Activated CD8-positive, alpha-beta T cell treated with anti-CD3 and anti-CD28 coated beads for 36 hours (primary cell): ENCODE data around the gene MCCC1. TPM values are rescaled to one million over a fixed set of nuclear protein-coding genes. Genes with fewer than 3 reads are reported as not detected.

ENCODE experiments used
- ATAC-seq: fragments of 200-7000 bp; cut with Tn5 transposase; one replicate; pipeline ENCODE4 v1.10.0; 2021; ENCODE audit warnings: mild to moderate bottlenecking, moderate library complexity
- CTCF ChIA-PET: fragments of 350-600 bp; sonication (Branson Sonifier 250); formaldehyde crosslinking; loops from one replicate; lab custom pipeline; 2021; ENCODE audit warnings: antibody characterized with exemption; lab: Charles Lee
- POLR2A ChIA-PET: fragments of 350-600 bp; sonication (Branson Sonifier 250); formaldehyde crosslinking; loops from one replicate; lab custom pipeline; 2021; ENCODE audit warnings: antibody characterized with exemption; lab: Charles Lee
- DNase-seq: peaks from one replicate; pipeline ENCODE4 v3.0.0-alpha.2; 2020
- H3K27ac Mint-ChIP-seq: one replicate; pipeline ENCODE4 v1.8.0; 2021; ENCODE audit warnings: mild to moderate bottlenecking, mixed read lengths
- H3K27me3 Mint-ChIP-seq: one replicate; pipeline ENCODE4 v1.8.0; 2021; ENCODE audit warnings: mixed read lengths
- H3K36me3 Mint-ChIP-seq: one replicate; pipeline ENCODE4 v1.8.0; 2021; ENCODE audit warnings: low read depth, mixed read lengths
- H3K4me1 Mint-ChIP-seq: one replicate; pipeline ENCODE4 v1.8.0; 2021; ENCODE audit warnings: low read depth, mixed read lengths
- H3K4me3 Mint-ChIP-seq: one replicate; pipeline ENCODE4 v1.8.0; 2021; ENCODE audit warnings: mild to moderate bottlenecking, moderate library complexity, mixed read lengths
- H3K9me3 Mint-ChIP-seq: one replicate; pipeline ENCODE4 v1.8.0; 2021; ENCODE audit warnings: mixed read lengths
- CTCF ChIP-seq: fragments of 200-600 bp; IDR thresholded peaks from one replicate; pipeline ENCODE4 v1.8.0; 2022; ENCODE audit warnings: antibody characterized with exemption, mild to moderate bottlenecking
- intact Hi-C: fragments of 100-400 bp; cut with micrococcal nuclease; formaldehyde crosslinking; loops from one replicate; pipeline ENCODE4 v1.10.0; 2022
- total RNA-seq, 2 experiments: library from RNA; stranded (reverse); gene quantifications; one replicate each; pipeline ENCODE4 v1.2.3, GENCODE V29; 2021

MCCC1 gene
- total RNA-seq, 2 experiments from 2014 or later = 35.0 to 38.0 TPM

- no peak for DNase-seq
- no peak overlapping the region for H3K4me3 Mint-ChIP-seq
- H3K9me3 Mint-ChIP-seq = no peaks in the 10 kb centered on the region
- no peak for TF ChIP-seq CTCF
- peaks cover 45% of the 10 kb centered on the region for H3K36me3 Mint-ChIP-seq
- intact Hi-C loops = no loop called here
- ChIA-PET CTCF (interaction anchor here (6.9 kb wide), 1 partner anchor 10 kb away, joined by 58 read pairs; no protein-coding TSS in a partner anchor), POLR2A (no interaction called here)
- H3K27ac Mint-ChIP-seq = no peak overlapping the region
- ATAC-seq = no peak
- H3K27me3 Mint-ChIP-seq = no peaks in the 10 kb centered on the region
- peaks cover 34% of the 10 kb centered on the region for H3K4me1 Mint-ChIP-seq
Observed at GRCh38 chr3:183094711-183095110, 4.6 kb downstream of the MCCC1 start.

GRCh38 chr3:183092256-183092655 lies 7.0 kb downstream of the MCCC1 start:
- ATAC-seq = no peak
- no peak overlapping the region for H3K4me3 Mint-ChIP-seq
- H3K27me3 Mint-ChIP-seq = no peaks in the 10 kb centered on the region
- no peak for TF ChIP-seq CTCF
- peaks cover 20% of the 10 kb centered on the region for H3K4me1 Mint-ChIP-seq
- no peaks in the 10 kb centered on the region for H3K9me3 Mint-ChIP-seq
- no peak overlapping the region for H3K27ac Mint-ChIP-seq
- peaks cover 39% of the 10 kb centered on the region for H3K36me3 Mint-ChIP-seq
- intact Hi-C loops = no loop called here
- ChIA-PET POLR2A (no interaction called here), CTCF (interaction anchor here (1.6 kb wide), 1 partner anchor 183 kb away, joined by 3 read pairs; no protein-coding TSS in a partner anchor)
- no peak for DNase-seq

GRCh38 chr3:183087184-183087583 lies 12.1 kb downstream of the MCCC1 start:
- H3K4me3 Mint-ChIP-seq = no peak overlapping the region
- H3K9me3 Mint-ChIP-seq = no peaks in the 10 kb centered on the region
- H3K4me1 Mint-ChIP-seq = no peaks in the 10 kb centered on the region
- ATAC-seq (no peak), DNase-seq (no peak)
- POLR2A ChIA-PET = interaction anchor here (1.0 kb wide), 1 partner anchor 19 kb away, joined by 3 read pairs; no protein-coding TSS in a partner anchor
- TF ChIP-seq CTCF = no peak
- H3K27ac Mint-ChIP-seq = no peak overlapping the region
- intact Hi-C loops = no loop called here
- no peaks in the 10 kb centered on the region for H3K27me3 Mint-ChIP-seq
- peaks cover 46% of the 10 kb centered on the region for H3K36me3 Mint-ChIP-seq
- CTCF ChIA-PET = interaction anchor here (1.6 to 5.8 kb wide), 4 partner anchors 10 to 298 kb away, joined by 5 to 58 read pairs (median 8); partner anchors contain the start of gene MCCC1

DNA sequence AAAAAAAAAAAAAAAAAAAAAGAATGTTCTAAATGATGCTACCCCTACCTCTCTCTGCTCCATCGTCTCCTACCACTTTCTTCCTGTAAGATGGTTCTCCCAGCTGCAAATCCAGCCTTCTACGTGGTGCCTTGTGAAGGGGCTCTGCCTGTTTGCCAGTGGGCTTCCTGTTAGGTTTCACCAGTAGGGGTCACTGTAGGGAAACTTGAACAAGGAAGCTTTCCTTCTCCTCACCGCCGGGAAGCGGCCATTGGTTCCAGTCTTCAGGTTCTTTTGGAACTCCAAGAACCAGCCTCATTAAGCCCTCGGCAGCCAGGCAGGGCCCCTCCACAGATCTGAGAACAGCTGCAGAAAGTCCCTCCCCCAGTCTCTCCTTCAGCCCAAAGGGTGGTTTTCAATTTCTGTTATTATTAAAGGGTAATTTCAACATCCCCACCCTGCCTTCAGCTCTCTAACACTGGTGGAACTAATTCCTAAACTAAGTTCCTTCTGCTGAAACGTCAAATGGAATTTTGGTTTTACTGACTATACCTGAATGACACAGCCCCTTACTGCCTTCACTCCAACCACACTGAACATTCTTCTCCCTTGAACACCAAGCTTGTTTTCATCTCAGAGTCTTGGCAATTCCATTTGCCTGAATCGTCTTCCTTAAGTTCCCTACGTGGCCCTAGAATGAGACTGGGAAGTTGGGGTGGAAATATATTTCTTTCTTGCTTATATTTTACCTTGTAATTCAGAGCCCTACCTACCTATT lies 13.5 kb downstream of the MCCC1 start:
- Mint-ChIP-seq H3K4me1 (no peaks in the 10 kb centered on the region), H3K4me3 (no peak overlapping the region), H3K27ac (no peak overlapping the region), H3K9me3 (no peaks in the 10 kb centered on the region), H3K27me3 (no peaks in the 10 kb centered on the region), H3K36me3 (peaks cover 46% of the 10 kb centered on the region)
- peak; percentile 29 for DNase-seq
- POLR2A ChIA-PET = no interaction called here
- ATAC-seq = no peak
- peak; percentile 65 for TF ChIP-seq CTCF
- intact Hi-C loops = no loop called here
- CTCF ChIA-PET = interaction anchor here (0.7 to 5.8 kb wide), 21 partner anchors 8 to 302 kb away, joined by 3 to 58 read pairs (median 5); partner anchors contain the start of gene MCCC1

GRCh38 chr3:183082355-183082915 lies 16.9 kb downstream of the MCCC1 start:
- no peaks in the 10 kb centered on the region for H3K27me3 Mint-ChIP-seq
- intact Hi-C loops = no loop called here

More at GRCh38 chr3:183082355-183082915, 16.9 kb downstream of the MCCC1 start:
- no peak overlapping the region for H3K4me3 Mint-ChIP-seq
- ChIA-PET CTCF (interaction anchor here (0.9 to 5.8 kb wide), 2 partner anchors 14 to 40 kb away, joined by 4 to 58 read pairs; partner anchors contain the start of gene MCCC1), POLR2A (interaction anchor here (0.5 kb wide), 1 partner anchor 1324 kb away, joined by 3 read pairs; no protein-coding TSS in a partner anchor)
- no peak overlapping the region for H3K27ac Mint-ChIP-seq
- H3K36me3 Mint-ChIP-seq = peaks cover 65% of the 10 kb centered on the region
- DNase-seq (no peak), ATAC-seq (no peak)
- H3K9me3 Mint-ChIP-seq = peaks cover 6% of the 10 kb centered on the region
- H3K4me1 Mint-ChIP-seq = no peaks in the 10 kb centered on the region
- TF ChIP-seq CTCF = no peak
